KMS-11 (cell line): ENCODE results near the gene TMEM272.

Source experiments
- H2AFZ ChIP-seq: fragments of 200-600 bp; sonication (generic); 2 replicates; pipeline ENCODE4 v1.6.1; 2016; ENCODE audit warnings: antibody characterized with exemption, mixed run types, low read depth
- H3K27ac ChIP-seq: fragments of 200-600 bp; sonication (generic); 2 replicates; pipeline ENCODE4 v1.6.1; 2016; ENCODE audit warnings: mild to moderate bottlenecking, mixed run types
- H3K27me3 ChIP-seq: fragments of 200-600 bp; sonication (generic); 2 replicates; pipeline ENCODE4 v1.6.1; 2017; ENCODE audit warnings: mild to moderate bottlenecking, low read depth, mixed run types, moderate library complexity; ENCODE audit not compliant: insufficient read depth
- H3K36me3 ChIP-seq: fragments of 200-600 bp; sonication (generic); 2 replicates; pipeline ENCODE4 v1.6.1; 2017; ENCODE audit warnings: mild to moderate bottlenecking, mixed run types; ENCODE audit not compliant: insufficient read depth
- H3K4me1 ChIP-seq: fragments of 200-600 bp; sonication (generic); 2 replicates; pipeline ENCODE4 v1.6.1; 2016; ENCODE audit warnings: mild to moderate bottlenecking, low read depth, mixed run types; ENCODE audit not compliant: poor library complexity, severe bottlenecking
- H3K4me2 ChIP-seq: fragments of 200-600 bp; sonication (generic); 2 replicates; pipeline ENCODE4 v1.7.0; 2016; ENCODE audit warnings: mild to moderate bottlenecking, mixed run types
- H3K4me3 ChIP-seq: fragments of 200-600 bp; sonication (generic); IDR thresholded peaks from 2 replicates; pipeline ENCODE4 v1.6.1; 2017; ENCODE audit warnings: low read depth, low read length, mixed read lengths; ENCODE audit not compliant: insufficient read depth
- H3K79me2 ChIP-seq: fragments of 200-600 bp; sonication (generic); 2 replicates; pipeline ENCODE4 v1.6.1; 2016; ENCODE audit warnings: low read depth, mixed run types; ENCODE audit not compliant: insufficient read depth
- H3K9ac ChIP-seq: fragments of 200-600 bp; sonication (generic); 2 replicates; pipeline ENCODE4 v1.6.1; 2016; ENCODE audit warnings: mild to moderate bottlenecking, mixed run types
- H4K20me1 ChIP-seq: fragments of 200-600 bp; sonication (generic); 2 replicates; pipeline ENCODE4 v1.6.1; 2016; ENCODE audit warnings: mild to moderate bottlenecking, mixed run types; ENCODE audit not compliant: insufficient read depth
- CTCF ChIP-seq: fragments of 200-600 bp; sonication (generic); conservative IDR thresholded peaks from 2 replicates; pipeline ENCODE4 v1.6.1; 2017; ENCODE audit warnings: low read depth, mild to moderate bottlenecking, antibody characterized with exemption, low read length, moderate library complexity, mixed read lengths

The TMEM272 gene

GRCh38 chr13:51820016-51820597 lies 24.9 kb downstream of the TMEM272 start:
- Histone ChIP-seq H3K4me1 (peaks cover 19% of the 10 kb centered on the region), H3K9ac (no peak overlapping the region), H3K4me3 (no peak overlapping the region), H3K27me3 (no peaks in the 10 kb centered on the region), H4K20me1 (no peaks in the 10 kb centered on the region), H3K79me2 (no peaks in the 10 kb centered on the region), H3K4me2 (no peak overlapping the region), H3K36me3 (no peaks in the 10 kb centered on the region), H3K27ac (no peak overlapping the region), H2AFZ (no peak overlapping the region)
- no peak for TF ChIP-seq CTCF

- H3K36me3 ChIP-seq = no peaks in the 10 kb centered on the region
- H3K27me3 ChIP-seq = no peaks in the 10 kb centered on the region
Measured at GRCh38 chr13:51819544-51819943, 25.4 kb downstream of the TMEM272 start.

GRCh38 chr13:51818781-51819511 lies 26.0 kb downstream of the TMEM272 start:
- Histone ChIP-seq H3K27me3 (no peaks in the 10 kb centered on the region), H3K4me2 (no peak overlapping the region), H3K36me3 (no peaks in the 10 kb centered on the region), H2AFZ (no peak overlapping the region), H3K4me1 (peaks cover 12% of the 10 kb centered on the region), H3K79me2 (no peaks in the 10 kb centered on the region), H3K9ac (no peak overlapping the region), H4K20me1 (no peaks in the 10 kb centered on the region), H3K4me3 (no peak overlapping the region), H3K27ac (no peak overlapping the region)
- TF ChIP-seq CTCF = no peak

More at GRCh38 chr13:51819544-51819943, 25.4 kb downstream of the TMEM272 start:
- Histone ChIP-seq H3K4me1 (peaks cover 18% of the 10 kb centered on the region), H3K27ac (no peak overlapping the region), H3K4me3 (no peak overlapping the region), H2AFZ (no peak overlapping the region), H3K4me2 (no peak overlapping the region), H3K79me2 (no peaks in the 10 kb centered on the region), H4K20me1 (no peaks in the 10 kb centered on the region), H3K9ac (no peak overlapping the region)
- no peak for TF ChIP-seq CTCF

- H3K79me2 ChIP-seq = no peaks in the 10 kb centered on the region
- H3K27ac ChIP-seq = no peak overlapping the region
- no peaks in the 10 kb centered on the region for H4K20me1 ChIP-seq
- H3K27me3 ChIP-seq = no peaks in the 10 kb centered on the region
- peaks cover 10% of the 10 kb centered on the region for H3K4me1 ChIP-seq
- no peak overlapping the region for H2AFZ ChIP-seq
- TF ChIP-seq CTCF = no peak
- no peaks in the 10 kb centered on the region for H3K36me3 ChIP-seq
- H3K9ac ChIP-seq = no peak overlapping the region
- H3K4me2 ChIP-seq = no peak overlapping the region
- H3K4me3 ChIP-seq = no peak overlapping the region
Measured at GRCh38 chr13:51818276-51818675, 26.7 kb downstream of the TMEM272 start.
